ENCODE measurements around the gene ZNF425.
A peak's percentile ranks its signal among the peaks of the same experiment; 100 is the strongest.
"Not testable (repeated sequence)": the region's sequence is repeated elsewhere in the genome, so short reads cannot be mapped to it uniquely, and the experiment has no call there.

The ZNF425 gene

GRCh38 chr7:149072438-149072775 lies 53.7 kb downstream of the ZNF425 start:
- TF ChIP-seq CTCF (IDR thresholded peaks at IDR 0.05; ENCODE audit: insufficient read depth, low read length, missing control alignments) = no peak
- ChIA-PET CTCF (interaction anchor here (1.4 to 1.8 kb wide), 3 partner anchors 53 to 75 kb away, joined by 3 to 5 read pairs (median 3); partner anchors contain the start of genes ZNF398 and ZNF425), POLR2A (no interaction called here)
- no peak overlapping the region for H3K4me3 ChIP-seq (ENCODE audit: low read depth, low read length)
- no peak for DNase-seq (ENCODE audit: low read depth, low spot score)

- CTCF ChIA-PET = interaction anchor here (1.4 to 3.9 kb wide), 4 partner anchors 54 to 76 kb away, joined by 3 to 21 read pairs (median 4); partner anchors contain the start of genes ZNF398 and ZNF425
Measured at GRCh38 chr7:149071641-149072437, 54.3 kb downstream of the ZNF425 start.

GRCh38 chr7:149071182-149071635 lies 54.9 kb downstream of the ZNF425 start:
- no peak for TF ChIP-seq CTCF (IDR thresholded peaks at IDR 0.05; ENCODE audit: insufficient read depth, low read length, missing control alignments)
- POLR2A ChIA-PET = no interaction called here
- DNase-seq (ENCODE audit: low read depth, low spot score) = no peak
- no peak overlapping the region for H3K4me3 ChIP-seq (ENCODE audit: low read depth, low read length)
- CTCF ChIA-PET = interaction anchor here (1.4 to 3.9 kb wide), 2 partner anchors 55 to 65 kb away, joined by 4 to 21 read pairs; partner anchors contain the start of gene ZNF425

More at GRCh38 chr7:149071641-149072437, 54.3 kb downstream of the ZNF425 start:
- TF ChIP-seq CTCF (IDR thresholded peaks at IDR 0.05; ENCODE audit: insufficient read depth, low read length, missing control alignments) = peak; percentile 21
- no peak for DNase-seq (ENCODE audit: low read depth, low spot score)
- POLR2A ChIA-PET = no interaction called here
- no peak overlapping the region for H3K4me3 ChIP-seq (ENCODE audit: low read depth, low read length)

- H3K4me3 ChIP-seq (ENCODE audit: low read depth, low read length) = no peak overlapping the region
- no peak for TF ChIP-seq CTCF (IDR thresholded peaks at IDR 0.05; ENCODE audit: insufficient read depth, low read length, missing control alignments)
- no peak for DNase-seq (ENCODE audit: low read depth, low spot score)
- ChIA-PET POLR2A (no interaction called here), CTCF (interaction anchor here (1.4 to 3.9 kb wide), 2 partner anchors 55 to 64 kb away, joined by 4 to 21 read pairs; partner anchors contain the start of gene ZNF425)
Measured at GRCh38 chr7:149070372-149071125, 55.6 kb downstream of the ZNF425 start.

GRCh38 chr7:149067869-149068268 lies 58.3 kb downstream of the ZNF425 start:
- POLR2A ChIA-PET = no interaction called here
- no peak for TF ChIP-seq CTCF (IDR thresholded peaks at IDR 0.05; ENCODE audit: insufficient read depth, low read length, missing control alignments)
- DNase-seq (ENCODE audit: low read depth, low spot score) = no peak
- CTCF ChIA-PET = interaction anchor here (0.6 to 3.9 kb wide), 2 partner anchors 18 to 61 kb away, joined by 4 to 21 read pairs; no protein-coding TSS in a partner anchor
- no peak overlapping the region for H3K4me3 ChIP-seq (ENCODE audit: low read depth, low read length)

- ChIA-PET POLR2A (no interaction called here), CTCF (no interaction called here)
- no peak for DNase-seq (ENCODE audit: low read depth, low spot score)
- H3K4me3 ChIP-seq (ENCODE audit: low read depth, low read length) = no peak overlapping the region
- TF ChIP-seq CTCF (IDR thresholded peaks at IDR 0.05; ENCODE audit: insufficient read depth, low read length, missing control alignments) = no peak
Measured at GRCh38 chr7:149063476-149063875, 62.6 kb downstream of the ZNF425 start.

GRCh38 chr7:149062217-149062899 lies 63.8 kb downstream of the ZNF425 start:
- POLR2A ChIA-PET; H3K4me3 ChIP-seq (ENCODE audit: low read depth, low read length); CTCF ChIA-PET; DNase-seq (ENCODE audit: low read depth, low spot score): not testable (repeated sequence)

Data from AG04449 (cell line).